Measurements from ENCODE around the gene CCDC92B.
"Not testable (repeated sequence)": the region's sequence is repeated elsewhere in the genome, so short reads cannot be mapped to it uniquely, and the experiment has no call there.

The CCDC92B gene

DNA sequence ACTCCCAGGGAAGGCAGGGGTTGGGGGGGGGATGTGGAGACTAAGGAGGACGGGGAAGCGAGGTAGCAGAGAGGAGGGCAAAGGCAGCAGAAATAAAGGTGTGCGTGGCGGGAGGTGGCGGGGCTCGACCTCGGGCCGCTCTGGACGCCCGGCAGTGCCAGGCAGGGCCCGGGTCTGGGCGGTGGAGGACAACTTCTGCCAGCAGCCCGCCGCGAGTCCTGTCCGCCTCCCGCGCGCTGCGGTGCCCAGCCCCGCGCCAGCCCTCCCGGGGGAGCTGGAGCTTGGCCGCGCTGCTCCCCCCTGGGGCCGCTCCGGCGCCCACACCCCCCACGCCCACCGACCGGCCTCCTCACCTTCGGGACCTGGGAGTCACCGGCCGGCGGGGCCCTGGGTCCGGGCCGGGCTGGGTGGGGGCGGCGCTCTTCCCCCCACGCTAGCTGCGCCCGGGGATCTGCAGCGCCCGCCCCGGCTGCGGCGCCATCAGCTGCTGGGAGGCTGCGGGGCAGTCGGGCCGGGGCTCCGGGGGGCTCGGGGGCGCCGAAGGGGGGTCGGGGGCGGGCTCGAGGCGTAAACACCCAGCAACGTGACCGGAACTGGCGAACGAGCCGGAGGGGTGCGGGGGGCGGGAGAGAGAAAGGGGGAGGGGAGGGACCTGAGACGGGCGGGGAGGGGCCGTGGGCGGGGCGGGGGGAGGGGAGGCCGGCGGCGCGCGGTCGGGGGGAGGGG, at the start of gene CCDC92B:
Gene CCDC92B (minus strand): TSS at position 595 of the 726 bp plus-strand sequence. CDS start 14,507 bp downstream, outside the sequence.
- no peak for FAIRE-seq

- FAIRE-seq, result no peak
Measured at GRCh38 chr17:2798678-2799077, 49.2 kb upstream of the CCDC92B start.

GRCh38 chr17:2798188-2798587, 48.7 kb upstream of the CCDC92B start:
- FAIRE-seq, result no peak

DNA sequence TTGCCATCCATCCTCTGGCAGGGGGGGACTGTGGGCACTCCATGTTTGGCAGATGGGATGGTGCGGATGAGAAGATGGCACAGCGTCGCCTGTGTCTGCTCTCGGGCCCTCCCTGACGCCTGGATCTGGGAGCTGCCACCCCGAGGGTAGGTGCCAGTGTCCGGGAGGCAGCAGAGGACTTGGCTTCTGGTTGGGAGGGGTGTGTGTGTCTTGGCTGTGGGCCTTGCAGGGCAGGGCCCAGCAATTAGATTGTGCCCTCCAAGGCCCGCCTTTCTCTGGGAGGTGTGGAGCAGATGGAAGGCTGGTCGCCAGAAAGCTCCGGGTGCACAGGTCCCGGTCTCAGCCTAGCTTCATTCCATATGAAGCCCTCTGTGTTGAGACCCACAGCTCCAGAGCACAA, 48.2 kb upstream of the CCDC92B start:
- no peak for FAIRE-seq

- no peak for FAIRE-seq
Measured at GRCh38 chr17:2797226-2797625, 47.8 kb upstream of the CCDC92B start.

DNA sequence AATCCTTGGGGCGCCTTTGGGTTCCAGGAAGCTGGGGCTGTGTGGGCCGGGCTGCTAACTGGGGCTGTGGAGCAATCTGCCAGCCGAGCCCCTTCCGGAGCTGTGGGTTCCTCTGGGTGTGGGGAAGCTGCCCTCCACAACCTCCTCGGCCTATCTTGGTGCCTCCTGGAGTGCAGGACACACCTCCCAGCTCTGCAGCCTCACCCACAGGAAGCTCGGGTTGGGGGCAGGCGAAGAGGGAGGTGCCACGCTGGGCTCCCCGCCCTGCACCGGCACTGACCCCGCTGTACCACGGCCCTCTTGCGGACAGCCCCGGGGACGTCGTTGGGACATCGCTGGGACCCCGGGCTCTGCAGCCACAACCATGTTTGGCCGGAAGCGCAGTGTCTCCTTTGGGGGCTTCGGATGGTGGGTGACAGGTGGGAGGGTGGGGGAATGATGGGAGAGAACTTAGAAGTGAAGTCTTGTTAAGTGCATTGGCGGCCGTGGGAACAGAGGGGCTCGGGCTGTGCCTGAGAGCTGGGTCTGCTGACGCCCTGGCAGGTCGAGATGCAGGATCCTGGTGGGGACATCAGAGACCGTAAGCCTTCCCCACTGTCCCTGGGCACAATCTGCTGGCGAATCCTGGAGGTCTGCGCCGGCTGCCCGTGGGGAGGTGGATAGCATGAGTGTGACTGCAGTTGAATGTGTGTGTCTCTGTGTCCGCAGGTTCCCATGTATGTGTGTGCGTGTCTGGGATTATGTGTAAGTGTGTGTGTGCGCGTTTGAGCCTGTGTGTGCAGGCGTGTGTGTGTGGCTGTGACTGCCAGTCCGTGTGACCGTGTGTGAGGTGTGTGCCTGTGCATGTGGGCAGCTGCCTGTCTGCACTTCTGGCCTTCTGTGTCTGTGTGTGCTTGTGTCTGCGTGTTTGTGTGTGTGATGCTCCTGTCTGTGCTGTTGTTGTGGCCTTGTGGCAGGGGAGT, 47.0 kb upstream of the CCDC92B start, which contains the start of gene RAP1GAP2:
Gene RAP1GAP2 (plus strand): TSS at position 275 of the 962 bp plus-strand sequence. CDS start 90 bp downstream, at position 365.
- FAIRE-seq, result no peak

- FAIRE-seq, result no peak
Measured at GRCh38 chr17:2795441-2796163, 46.1 kb upstream of the CCDC92B start.

GRCh38 chr17:2794111-2794803, 44.8 kb upstream of the CCDC92B start:
- FAIRE-seq, result no peak

DNA sequence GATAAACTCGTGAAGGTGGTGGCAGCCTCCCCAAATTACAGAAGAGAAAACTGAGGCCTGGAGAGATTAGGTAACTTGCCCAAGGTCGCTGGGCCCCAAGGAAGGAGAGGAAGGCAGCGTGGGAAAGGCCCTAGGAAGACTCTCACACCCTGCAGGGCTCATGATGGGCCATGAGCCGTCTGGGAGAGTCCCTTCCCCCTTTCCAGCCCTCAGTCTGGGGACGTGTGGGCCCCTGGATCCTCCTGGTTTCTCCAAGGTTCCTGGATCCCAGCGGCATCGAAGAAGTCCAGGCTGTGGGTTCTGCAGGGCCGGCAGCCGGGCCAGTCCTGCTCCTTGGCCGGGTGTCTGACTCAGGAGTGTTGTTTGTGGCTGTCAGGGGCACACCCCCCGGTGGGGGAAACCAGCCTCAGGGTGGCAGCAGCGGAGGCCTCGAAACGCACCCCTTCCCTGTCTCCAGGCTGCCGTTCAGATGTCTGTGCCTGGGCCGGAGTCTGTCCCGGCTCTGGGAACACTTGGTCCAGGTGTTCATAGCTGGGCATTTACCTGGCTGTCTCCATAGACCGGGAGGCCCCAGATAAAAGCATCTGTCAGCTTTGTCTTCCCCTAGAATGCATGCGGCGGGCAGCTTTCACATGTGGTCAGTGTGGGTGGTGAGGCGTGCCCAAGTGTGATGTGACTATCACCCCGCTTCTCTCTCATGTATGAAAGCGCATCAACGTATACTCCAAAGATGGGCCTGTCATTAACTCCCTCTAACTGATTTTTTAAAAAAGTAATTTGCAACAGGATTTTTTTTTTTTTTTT, 43.1 kb upstream of the CCDC92B start:
- no peak for FAIRE-seq

GRCh38 chr17:2789700-2790099, 40.2 kb upstream of the CCDC92B start:
- no peak for FAIRE-seq

DNA sequence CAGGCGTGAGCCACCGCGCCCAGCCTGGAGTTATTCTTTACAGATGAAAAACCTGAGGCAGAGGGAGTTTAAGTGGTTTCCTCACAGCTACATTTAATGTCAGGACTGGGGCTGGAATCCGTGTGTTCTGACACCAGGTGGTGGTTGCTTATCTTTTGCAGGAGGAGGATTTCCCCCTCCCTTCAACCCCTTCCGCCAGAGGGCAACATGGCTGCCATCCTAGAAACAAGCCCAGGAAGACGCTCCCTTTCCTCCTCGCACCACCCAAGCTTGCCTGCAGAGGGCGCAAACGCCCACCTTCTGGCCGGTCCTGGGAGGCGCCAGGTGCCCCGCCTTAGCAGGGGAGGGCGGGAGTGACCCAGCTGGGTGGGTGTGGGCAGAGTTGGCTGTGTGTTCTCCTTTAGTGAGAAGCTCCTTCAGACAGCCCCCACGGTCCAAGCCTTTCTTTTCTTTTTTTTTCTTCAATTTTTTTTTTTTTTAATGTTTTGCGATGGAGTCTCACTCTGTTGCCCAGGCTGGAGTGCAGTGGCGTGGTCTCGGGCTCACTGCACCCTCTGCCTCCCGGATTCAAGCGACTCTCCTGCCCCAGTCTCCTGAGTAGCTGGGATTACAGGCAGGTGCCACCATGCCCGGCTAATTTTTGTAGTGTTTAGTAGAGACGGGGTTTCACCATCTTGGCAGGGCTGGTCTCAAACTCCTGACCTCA, 36.9 kb upstream of the CCDC92B start:
- peak; percentile 97 for FAIRE-seq

DNA sequence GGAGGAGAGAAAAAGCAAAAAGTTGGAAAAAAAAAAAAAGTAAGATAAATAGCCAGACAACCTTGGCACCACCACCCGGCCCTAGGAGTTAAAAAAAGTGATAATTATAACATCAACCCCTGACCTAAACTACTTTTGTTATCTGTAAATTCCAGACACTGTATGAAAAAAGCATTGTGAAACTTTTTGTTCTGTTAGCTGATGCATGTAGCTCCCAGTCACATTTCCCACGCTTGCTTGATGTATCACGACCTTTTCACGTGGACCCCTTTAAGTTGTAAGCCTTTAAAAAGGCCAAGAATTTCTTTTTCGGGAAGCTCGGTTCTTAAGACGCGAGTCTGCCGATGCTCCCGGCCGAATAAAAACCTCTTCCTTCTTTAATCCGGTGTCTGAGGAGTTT, 35.9 kb upstream of the CCDC92B start:
- FAIRE-seq, result not testable (repeated sequence)

DNA sequence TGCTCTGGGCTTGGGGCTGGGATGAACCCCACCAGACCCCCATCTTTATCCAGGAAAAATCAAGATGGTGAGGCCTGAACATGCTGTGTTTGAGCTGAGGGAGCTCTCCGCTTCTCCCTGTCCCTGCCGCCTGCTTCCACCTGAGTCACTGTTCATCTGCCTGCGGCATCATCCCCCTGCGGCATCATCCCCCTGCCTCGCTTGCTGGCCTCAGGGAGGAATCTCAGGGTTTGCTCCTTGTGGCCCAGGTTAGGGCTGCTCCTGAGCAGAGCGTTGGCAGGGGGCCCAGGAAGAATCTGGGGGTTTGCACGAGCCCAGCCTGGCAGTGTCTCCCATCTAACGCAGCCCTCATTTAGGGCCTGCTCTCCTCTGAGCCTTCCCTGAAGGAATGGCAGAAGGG, 35.4 kb upstream of the CCDC92B start:
- no peak for FAIRE-seq

DNA sequence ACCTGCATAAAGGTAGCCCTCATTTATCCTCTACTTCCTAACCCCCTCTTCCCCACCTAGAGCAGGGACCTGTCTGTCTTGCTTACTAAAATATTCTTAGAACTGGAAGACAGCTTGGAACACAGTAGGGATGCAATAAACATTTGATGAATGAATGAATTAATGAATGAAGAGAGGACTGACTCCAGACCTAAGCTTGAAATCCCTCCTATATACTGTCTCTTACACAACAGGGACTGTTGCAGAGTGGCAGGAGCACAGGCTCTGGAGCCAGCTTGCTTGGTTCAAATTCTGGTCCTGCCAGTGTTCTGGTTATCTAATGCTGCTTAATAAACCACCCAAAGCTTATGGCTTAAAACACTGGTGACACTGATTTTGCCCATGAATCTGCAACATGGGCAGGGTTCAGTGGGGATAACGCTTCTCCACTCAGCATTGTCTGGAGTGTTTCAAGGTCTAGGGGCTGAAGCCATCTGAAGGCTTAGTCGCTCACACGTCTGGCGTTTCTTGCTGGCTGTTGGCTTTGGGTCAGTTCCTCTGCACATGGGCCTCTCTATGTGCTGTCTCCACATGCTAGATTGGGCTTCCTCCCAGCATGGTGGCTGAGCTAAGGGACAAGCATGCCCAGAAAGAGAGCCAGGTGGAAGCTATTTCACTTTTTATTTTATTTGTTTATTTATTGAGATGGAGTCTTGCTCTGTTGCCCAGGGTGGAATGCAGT, 34.0 kb upstream of the CCDC92B start:
- no peak for FAIRE-seq

DNA sequence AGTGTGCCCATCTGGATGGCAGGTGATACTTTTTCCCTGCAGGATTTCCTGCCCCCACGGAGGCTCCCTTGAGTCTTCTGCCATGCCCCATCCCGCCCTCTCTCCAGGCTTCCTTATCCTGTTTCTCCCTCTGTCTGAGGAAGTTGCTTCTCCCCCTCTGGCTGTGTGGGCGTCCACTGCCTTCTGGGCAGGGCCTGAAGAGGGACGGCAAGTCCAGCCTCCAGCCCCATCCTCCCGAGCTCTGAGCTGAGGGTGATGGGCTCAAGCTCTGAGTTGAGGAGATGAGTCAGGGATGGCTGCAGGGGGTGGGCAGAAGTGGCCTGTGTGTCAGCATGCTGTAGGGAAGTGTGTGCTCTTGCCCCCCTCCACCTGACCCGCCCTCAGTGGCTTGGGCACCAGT, 32.6 kb upstream of the CCDC92B start:
- no peak for FAIRE-seq

- not testable (repeated sequence) for FAIRE-seq
Measured at GRCh38 chr17:2781598-2781997, 32.1 kb upstream of the CCDC92B start.

GRCh38 chr17:2780931-2781454, 31.5 kb upstream of the CCDC92B start:
- FAIRE-seq, result no peak

GRCh38 chr17:2780256-2780655, 30.8 kb upstream of the CCDC92B start:
- FAIRE-seq, result no peak

GRCh38 chr17:2779545-2779944, 30.1 kb upstream of the CCDC92B start:
- FAIRE-seq, result no peak

DNA sequence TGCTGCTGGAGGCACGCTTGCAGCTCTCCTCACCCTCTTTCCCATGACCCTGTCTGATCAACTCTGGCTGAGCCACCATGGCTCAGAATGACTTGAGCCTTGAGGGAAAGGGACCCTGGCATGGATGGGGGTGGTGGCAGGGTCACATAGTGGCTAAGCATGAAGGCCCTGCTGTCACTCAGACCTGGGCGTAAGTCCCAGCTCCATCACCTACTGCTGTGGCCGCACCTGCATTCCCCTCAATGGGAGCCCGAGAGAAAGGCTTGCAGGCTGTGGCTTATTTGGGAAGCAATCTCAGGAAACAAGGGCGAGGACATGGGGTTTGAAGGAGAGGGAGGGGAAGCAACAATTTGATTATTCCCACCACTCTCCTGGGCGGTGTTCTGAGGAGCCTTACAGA, 29.0 kb upstream of the CCDC92B start:
- no peak for FAIRE-seq

Measured in G401.6 (cell line).